Measurements from ENCODE around the gene HSD17B10. TPM values are rescaled to one million over a fixed set of nuclear protein-coding genes. Genes with fewer than 3 reads are reported as not detected.

HSD17B10 gene
- total and polyA plus RNA-seq, 4 donors: 32.4 to 233 (median 201) TPM

DNA sequence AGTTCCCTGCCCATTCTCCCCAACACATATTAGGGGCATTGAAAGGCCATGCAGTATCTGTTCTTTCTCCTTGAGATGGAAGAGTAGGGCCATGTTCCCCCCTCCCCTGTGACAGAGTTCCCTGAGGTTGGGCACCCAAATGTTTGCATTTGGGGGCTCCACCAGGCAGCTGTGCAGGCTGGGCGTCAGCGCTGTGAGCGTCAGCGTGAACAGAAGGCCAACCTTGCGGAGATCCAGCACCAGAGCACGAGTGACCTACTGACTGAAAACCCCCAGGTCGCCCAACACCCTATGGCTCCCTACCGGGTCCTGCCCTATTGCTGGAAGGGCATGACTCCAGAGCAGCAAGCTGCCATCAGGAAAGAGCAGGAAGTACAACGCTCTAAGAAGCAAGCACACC, 3.9 kb downstream of the HSD17B10 start (continued):
- TF ChIP-seq FOXA2 (IDR thresholded peaks at IDR 0.05): no peak
- no peak for TF ChIP-seq HNF4G (IDR thresholded peaks at IDR 0.05)
- TF ChIP-seq ZBTB33 (IDR thresholded peaks at IDR 0.05): no peak
- no peak for TF ChIP-seq YY1 (IDR thresholded peaks at IDR 0.05)
- no peak for TF ChIP-seq EGR1 (IDR thresholded peaks at IDR 0.05; ENCODE audit: low read depth in 2 of 2)
- no peak for TF ChIP-seq JUND (IDR thresholded peaks at IDR 0.05)
- no peak for TF ChIP-seq TAF1 (conservative IDR thresholded peaks at IDR 0.05)
- TF ChIP-seq GABPA (IDR thresholded peaks at IDR 0.05 in 1 of 2, conservative IDR thresholded peaks at IDR 0.05 in 1 of 2): no peak

DNA sequence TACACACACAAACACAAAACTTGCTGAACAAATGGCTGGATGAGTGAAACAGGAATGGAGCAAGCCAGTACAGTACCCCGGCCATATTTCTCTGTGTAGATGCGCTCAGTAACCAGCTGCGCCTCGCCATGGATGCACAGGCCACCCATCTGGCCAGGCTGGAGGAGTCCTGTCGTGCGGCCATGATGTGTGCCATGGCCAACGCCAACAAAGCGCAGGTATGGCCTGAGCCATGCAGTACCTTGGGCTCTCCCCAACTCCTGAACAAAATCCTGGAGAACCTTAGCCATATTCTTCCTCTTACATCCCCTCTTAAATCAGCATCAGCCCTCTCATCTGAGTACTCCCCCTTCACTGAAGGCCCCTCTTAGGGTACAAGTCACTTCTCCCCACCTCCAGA, 4.4 kb downstream of the HSD17B10 start:
- H3K36me3 ChIP-seq (ENCODE audit: control insufficient read depth in 4 of 4, insufficient read depth in 3 of 4, low read depth in 1 of 4, low read length in 3 of 4): peaks cover 1 to 29% (median 16%) of the 10 kb centered on the region in 4 donors
- 96% methylated on average over 8 of the region's 8 CpGs for WGBS
- no peak for DNase-seq (ENCODE audit: low spot score)
- peaks cover 1 to 18% (median 12%) of the 10 kb centered on the region in 4 donors for H3K4me1 ChIP-seq (ENCODE audit: control insufficient read depth in 4 of 4, insufficient read depth in 4 of 4, low read length in 3 of 4)
- H3K9ac ChIP-seq (ENCODE audit: low read depth in 1 of 2, low read length in 2 of 2): no peak overlapping the region
- no peak overlapping the region for H3K4me3 ChIP-seq (ENCODE audit: low read depth in 1 of 3, low read length in 3 of 3)
- H3K9me3 ChIP-seq (ENCODE audit: control insufficient read depth in 4 of 4, low read length in 3 of 4): no peaks in the 10 kb centered on the region
- H3K27ac ChIP-seq (ENCODE audit: low read depth in 1 of 2, low read length in 2 of 2): no peak overlapping the region
- TF ChIP-seq EGR1 (IDR thresholded peaks at IDR 0.05; ENCODE audit: low read depth in 2 of 2) (no peak), FOXA1 (IDR thresholded peaks at IDR 0.05) (no peak), TAF1 (conservative IDR thresholded peaks at IDR 0.05) (no peak), ZBTB33 (IDR thresholded peaks at IDR 0.05) (no peak), REST (IDR thresholded peaks at IDR 0.05) (no peak), MAX (IDR thresholded peaks at IDR 0.05) (no peak), RXRA (IDR thresholded peaks at IDR 0.05) (no peak), SP1 (IDR thresholded peaks at IDR 0.05) (no peak), HNF4G (IDR thresholded peaks at IDR 0.05) (no peak), HNF4A (conservative IDR thresholded peaks at IDR 0.05) (no peak), GABPA (IDR thresholded peaks at IDR 0.05 in 1 of 2, conservative IDR thresholded peaks at IDR 0.05 in 1 of 2) (no peak), JUND (IDR thresholded peaks at IDR 0.05) (no peak), RAD21 (IDR thresholded peaks at IDR 0.05) (no peak), YY1 (IDR thresholded peaks at IDR 0.05) (no peak), NR2F2 (IDR thresholded peaks at IDR 0.05) (no peak), FOXA2 (IDR thresholded peaks at IDR 0.05) (no peak)
- TF ChIP-seq, protein P1, sequence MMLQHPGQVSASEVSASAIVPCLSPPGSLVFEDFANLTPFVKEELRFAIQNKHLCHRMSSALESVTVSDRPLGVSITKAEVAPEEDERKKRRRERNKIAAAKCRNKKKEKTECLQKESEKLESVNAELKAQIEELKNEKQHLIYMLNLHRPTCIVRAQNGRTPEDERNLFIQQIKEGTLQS (IDR thresholded peaks at IDR 0.05): no peak
- TF ChIP-seq, protein P2, sequence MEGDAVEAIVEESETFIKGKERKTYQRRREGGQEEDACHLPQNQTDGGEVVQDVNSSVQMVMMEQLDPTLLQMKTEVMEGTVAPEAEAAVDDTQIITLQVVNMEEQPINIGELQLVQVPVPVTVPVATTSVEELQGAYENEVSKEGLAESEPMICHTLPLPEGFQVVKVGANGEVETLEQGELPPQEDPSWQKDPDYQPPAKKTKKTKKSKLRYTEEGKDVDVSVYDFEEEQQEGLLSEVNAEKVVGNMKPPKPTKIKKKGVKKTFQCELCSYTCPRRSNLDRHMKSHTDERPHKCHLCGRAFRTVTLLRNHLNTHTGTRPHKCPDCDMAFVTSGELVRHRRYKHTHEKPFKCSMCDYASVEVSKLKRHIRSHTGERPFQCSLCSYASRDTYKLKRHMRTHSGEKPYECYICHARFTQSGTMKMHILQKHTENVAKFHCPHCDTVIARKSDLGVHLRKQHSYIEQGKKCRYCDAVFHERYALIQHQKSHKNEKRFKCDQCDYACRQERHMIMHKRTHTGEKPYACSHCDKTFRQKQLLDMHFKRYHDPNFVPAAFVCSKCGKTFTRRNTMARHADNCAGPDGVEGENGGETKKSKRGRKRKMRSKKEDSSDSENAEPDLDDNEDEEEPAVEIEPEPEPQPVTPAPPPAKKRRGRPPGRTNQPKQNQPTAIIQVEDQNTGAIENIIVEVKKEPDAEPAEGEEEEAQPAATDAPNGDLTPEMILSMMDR (IDR thresholded peaks at IDR 0.05; ENCODE audit: low read depth, low read length, missing input control): no peak
- H3K27me3 ChIP-seq (ENCODE audit: control insufficient read depth in 4 of 4, insufficient read depth in 4 of 4, low read length in 3 of 4): no peaks in the 10 kb centered on the region
